H1 (cell line): Measurements from ENCODE around the gene CDH9. TPM values are rescaled to one million over a fixed set of nuclear protein-coding genes. Genes with fewer than 3 reads are reported as not detected.

Experiments used
- CTCF ChIA-PET: fragments of 300-600 bp; sonication (Branson Sonifier 250); formaldehyde crosslinking; loops from one replicate; lab custom pipeline; 2021; ENCODE audit not compliant: partially characterized antibody; lab: Charles Lee
- POLR2A ChIA-PET: fragments of 300-600 bp; sonication (Branson Sonifier 250); formaldehyde crosslinking; loops from one replicate; lab custom pipeline; 2021; ENCODE audit warnings: inconsistent platforms; ENCODE audit not compliant: partially characterized antibody; lab: Charles Lee
- DNase-seq, 2 experiments: peaks; one replicate each; pipeline versions ENCODE4 v3.0.0 to v3.0.0-alpha.2; 2010 to 2022; ENCODE audit warnings: low spot score in 2 of 2, low read depth in 1 of 2, mixed read lengths in 1 of 2
- FAIRE-seq: peaks from 2 replicates; lab custom pipeline; 2011; peaks lifted over from hg19 to GRCh38; lab: Jason Lieb, UNC
- H2AFZ ChIP-seq: 2 replicates; pipeline ENCODE4 v1.8.1; 2012; ENCODE audit warnings: low read length, inconsistent platforms
- H2AK5ac ChIP-seq: 2 replicates; pipeline ENCODE4 v1.6.1; 2013; ENCODE audit warnings: low read depth, low read length
- H2BK120ac ChIP-seq: replicated peaks from 2 replicates; pipeline ENCODE3; 2013; ENCODE audit warnings: low read depth, low read length, inconsistent platforms
- H2BK12ac ChIP-seq: 2 replicates; pipeline ENCODE4 v1.6.1; 2013; ENCODE audit warnings: low read depth, low read length
- H2BK15ac ChIP-seq: 2 replicates; pipeline ENCODE4 v1.6.1; 2013; ENCODE audit warnings: low read length
- H2BK20ac ChIP-seq: 2 replicates; pipeline ENCODE4 v1.6.1; 2013; ENCODE audit warnings: low read length
- H2BK5ac ChIP-seq: 2 replicates; pipeline ENCODE4 v1.6.1; 2013; ENCODE audit warnings: low read depth, low read length
- H3K14ac ChIP-seq: 2 replicates; pipeline ENCODE4 v1.6.1; 2013; ENCODE audit warnings: inconsistent platforms; ENCODE audit not compliant: insufficient read length
- H3K18ac ChIP-seq: 2 replicates; pipeline ENCODE4 v1.6.1; 2013; ENCODE audit warnings: low read length; ENCODE audit errors: extremely low read depth
- H3K23ac ChIP-seq: 2 replicates; pipeline ENCODE4 v1.6.1; 2013; ENCODE audit warnings: inconsistent platforms; ENCODE audit not compliant: insufficient read length
- H3K23me2 ChIP-seq: 2 replicates; pipeline ENCODE4 v1.6.1; 2013; ENCODE audit warnings: low read depth, low read length
- H3K27ac ChIP-seq: 2 replicates; pipeline ENCODE4 v1.6.1; 2011; ENCODE audit warnings: low read depth, low read length, inconsistent platforms
- H3K27me3 ChIP-seq, 4 experiments: replicated peaks in 1 of 4; 1 replicate in 1 of 4; 2 replicates in 3 of 4; pipeline versions ENCODE4 v1.6.1 to v1.8.1; 2011 to 2013; ENCODE audit warnings: low read length in 3 of 4, mild to moderate bottlenecking in 3 of 4, inconsistent platforms in 2 of 4, mixed read lengths in 2 of 4, moderate library complexity in 1 of 4; ENCODE audit not compliant: control insufficient read depth in 3 of 4, insufficient read depth in 3 of 4; ENCODE audit errors: extremely low read depth in 1 of 4
- H3K36me3 ChIP-seq, 4 experiments: 2 replicates each; pipeline versions ENCODE4 v1.6.1 to v1.8.1; 2011 to 2013; ENCODE audit warnings: mild to moderate bottlenecking in 4 of 4, low read length in 3 of 4, moderate library complexity in 2 of 4, control low read depth in 1 of 4, inconsistent platforms in 1 of 4; ENCODE audit not compliant: insufficient read depth in 4 of 4, control insufficient read depth in 2 of 4
- H3K4ac ChIP-seq: replicated peaks from 2 replicates; pipeline ENCODE3; 2013; ENCODE audit warnings: low read length, low read depth, mixed read lengths, inconsistent platforms; ENCODE audit not compliant: insufficient read length
- H3K4me1 ChIP-seq, 4 experiments: replicated peaks in 1 of 4; 1 replicate in 1 of 4; 2 replicates in 3 of 4; pipeline versions ENCODE4 v1.6.1 to v1.8.1; 2011 to 2013; ENCODE audit warnings: low read length in 3 of 4, inconsistent platforms in 2 of 4, mixed read lengths in 1 of 4; ENCODE audit not compliant: insufficient read depth in 4 of 4, control insufficient read depth in 3 of 4
- H3K4me2 ChIP-seq, 2 experiments: 2 replicates each; pipeline versions ENCODE4 v1.6.1 to v1.8.1; 2011 to 2013; ENCODE audit warnings: low read depth in 2 of 2, low read length in 2 of 2, control low read depth in 1 of 2, inconsistent platforms in 1 of 2, mild to moderate bottlenecking in 1 of 2; ENCODE audit not compliant: insufficient read depth in 1 of 2
- H3K4me3 ChIP-seq, 4 experiments: fragments of 200-600, 300-600 bp in 1 of 4; sonication (generic), shearing (Covaris generic), sonication (Bioruptor Twin) in 1 of 4; 2 replicates each; pipeline versions ENCODE4 v1.5.1 to v1.8.1; 2011 to 2016; ENCODE audit warnings: low read length in 4 of 4, low read depth in 3 of 4, control low read depth in 2 of 4, inconsistent platforms in 2 of 4, mild to moderate bottlenecking in 2 of 4, mixed read lengths in 1 of 4, moderate library complexity in 1 of 4; ENCODE audit not compliant: insufficient read depth in 2 of 4; ENCODE audit errors: extremely low read depth in 1 of 4
- H3K56ac ChIP-seq: replicated peaks from 2 replicates; pipeline ENCODE3; 2013; ENCODE audit warnings: low read depth, mild to moderate bottlenecking, mixed read lengths, low read length, inconsistent platforms; ENCODE audit not compliant: insufficient read length
- H3K79me1 ChIP-seq: 2 replicates; pipeline ENCODE4 v1.6.1; 2013; ENCODE audit warnings: low read depth, low read length, control low read depth
- H3K79me2 ChIP-seq, 2 experiments: 2 replicates each; pipeline versions ENCODE4 v1.6.1 to v1.8.1; 2012 to 2013; ENCODE audit warnings: low read length in 2 of 2, mild to moderate bottlenecking in 2 of 2, inconsistent platforms in 1 of 2; ENCODE audit not compliant: insufficient read depth in 2 of 2, control insufficient read depth in 1 of 2
- H3K9ac ChIP-seq, 4 experiments: replicated peaks in 1 of 4; 1 replicate in 1 of 4; 2 replicates in 3 of 4; pipeline versions ENCODE4 v1.6.1 to v1.8.1; 2011 to 2013; ENCODE audit warnings: low read depth in 3 of 4, low read length in 3 of 4, control low read depth in 2 of 4, mild to moderate bottlenecking in 2 of 4, moderate library complexity in 2 of 4, inconsistent platforms in 1 of 4; ENCODE audit errors: extremely low read depth in 1 of 4
- H3K9me3 ChIP-seq, 2 experiments: 2 replicates each; pipeline versions ENCODE4 v1.6.1 to v1.8.1; 2012 to 2013; ENCODE audit warnings: mild to moderate bottlenecking in 2 of 2, moderate library complexity in 2 of 2, control low read depth in 1 of 2, inconsistent platforms in 1 of 2, low read depth in 1 of 2, low read length in 1 of 2, mixed read lengths in 1 of 2; ENCODE audit not compliant: insufficient read depth in 2 of 2
- H4K20me1 ChIP-seq, 2 experiments: replicated peaks in 1 of 2; 2 replicates each; pipeline versions ENCODE3 to v1.8.1; 2011 to 2013; ENCODE audit warnings: inconsistent platforms in 2 of 2, low read length in 2 of 2, mild to moderate bottlenecking in 1 of 2; ENCODE audit not compliant: insufficient read depth in 2 of 2, control insufficient read depth in 1 of 2
- H4K5ac ChIP-seq: 2 replicates; pipeline ENCODE4 v1.6.1; 2013; ENCODE audit warnings: low read length, low read depth, mixed read lengths, inconsistent platforms; ENCODE audit not compliant: insufficient read length
- H4K8ac ChIP-seq: 2 replicates; pipeline ENCODE4 v1.8.0; 2013; ENCODE audit warnings: mild to moderate bottlenecking, moderate library complexity, low read length, inconsistent platforms; ENCODE audit not compliant: insufficient read depth; ENCODE audit errors: extremely low read depth
- H4K91ac ChIP-seq: replicated peaks from 2 replicates; pipeline ENCODE3; 2013; ENCODE audit warnings: low read length, mixed read lengths, inconsistent platforms; ENCODE audit not compliant: insufficient read length
- SAP30 ChIP-seq: fragments of 300-600 bp; sonication (generic); IDR thresholded peaks from 2 replicates; pipeline ENCODE4 v1.7.1; 2012; ENCODE audit warnings: low read length, moderate library complexity, mild to moderate bottlenecking, inconsistent platforms; ENCODE audit not compliant: insufficient read depth, insufficient replicate concordance
- WGBS, 2 experiments: shearing (Covaris generic) in 1 of 2; methylation state at CpG; one replicate each; pipeline versions ENCODE4 v1.1.6 to v1.1.7; 2013 to 2015; ENCODE audit warnings: low lambda C conversion rate in 2 of 2, mixed read lengths in 2 of 2, inconsistent platforms in 1 of 2, low coverage in 1 of 2, missing lambda C conversion rate in 1 of 2; ENCODE audit not compliant: insufficient replicate concordance in 2 of 2, insufficient coverage in 1 of 2, insufficient read length in 1 of 2; ENCODE audit errors: extremely low coverage in 1 of 2, missing lambda C conversion rate in 1 of 2; 5-methylcytosine and 5-hydroxymethylcytosine counted together
- polyA plus RNA-seq, 7 experiments: library from polyadenylated mRNA; depleted of rRNA in 3 of 7; stranded (reverse) in 5 of 7; unstranded in 2 of 7; fragments of >200 nt in 5 of 7; fragments of 200-250 nt in 2 of 7; gene quantifications; 1 replicate in 5 of 7; 2 replicates in 1 of 7; 4 replicates in 1 of 7; pipeline versions ENCODE4 v1.2.1 to v1.2.3, GENCODE V29; 2011 to 2013; ENCODE audit warnings: missing spikeins in 2 of 7, mixed read lengths in 2 of 7
- total RNA-seq: library from RNA; stranded (reverse); fragmentation: NEBNext Ultra II Directional; extraction: Animal tissue kit (Norgen Biotek cat#: 25700); gene quantifications from 2 replicates; pipeline ENCODE4 v1.2.1, GENCODE V29; 2021

CDH9 gene
- total and polyA plus RNA-seq, 2 of the 8 experiments (the other 6 are each of a cell fraction or from before 2014, with no cell fraction given) = 0.54 to 1.0 TPM

GRCh38 chr5:26864061-26864460, 174.3 kb downstream of the CDH9 start:
- Histone ChIP-seq H3K14ac (no peak overlapping the region), H2AK5ac (no peak overlapping the region), H3K36me3 (no peaks in the 10 kb centered on the region), H2AFZ (no peak overlapping the region), H3K23me2 (no peaks in the 10 kb centered on the region), H4K91ac (no peak overlapping the region), H2BK20ac (no peak overlapping the region), H3K23ac (no peak overlapping the region), H3K4me3 (no peak overlapping the region), H2BK120ac (no peak overlapping the region), H3K79me1 (no peaks in the 10 kb centered on the region), H3K79me2 (no peaks in the 10 kb centered on the region), H3K4me1 (no peaks in the 10 kb centered on the region), H2BK12ac (no peak overlapping the region), H4K20me1 (no peaks in the 10 kb centered on the region), H3K18ac (no peak overlapping the region), H3K27me3 (no peaks in the 10 kb centered on the region), H3K27ac (no peak overlapping the region), H2BK5ac (no peak overlapping the region), H3K9ac (no peak overlapping the region), H3K4me2 (no peak overlapping the region), H2BK15ac (no peak overlapping the region), H3K4ac (no peak overlapping the region), H3K56ac (no peak overlapping the region), H4K5ac (no peak overlapping the region), H4K8ac (no peak overlapping the region), H3K9me3 (no peaks in the 10 kb centered on the region)
- WGBS, 2 experiments = 87% methylated on average over 4 of the region's 4 CpGs; no CpG with 5 or more reads in 1 of the 2 experiments
- DNase-seq (no peak), FAIRE-seq (no peak)
- CTCF ChIA-PET = interaction anchor here (1.3 kb wide), 1 partner anchor 105 kb away, joined by 3 read pairs; no protein-coding TSS in a partner anchor
- no peak for TF ChIP-seq SAP30
- POLR2A ChIA-PET = no interaction called here
